T-helper 1 cell treated with Interleukin-12 subunit alpha and Interleukin-12 subunit beta and Interleukin-4 antibody, amounts not matched to agents 30 μg/mL and 1 μg/mL, for 36 hours (primary cell): Measurements from ENCODE around the gene YTHDF2.

Experiments
- H3K27ac Mint-ChIP-seq: one replicate; pipeline ENCODE4 v1.8.0; 2021; ENCODE audit warnings: mild to moderate bottlenecking, mixed read lengths
- H3K27me3 Mint-ChIP-seq: one replicate; pipeline ENCODE4 v1.8.0; 2021; ENCODE audit warnings: low read depth, mixed read lengths
- H3K36me3 Mint-ChIP-seq: one replicate; pipeline ENCODE4 v1.8.0; 2021; ENCODE audit warnings: low read depth, mixed read lengths
- H3K4me1 Mint-ChIP-seq: one replicate; pipeline ENCODE4 v1.8.0; 2021; ENCODE audit warnings: low read depth, mixed read lengths
- H3K4me3 Mint-ChIP-seq: one replicate; pipeline ENCODE4 v1.8.0; 2021; ENCODE audit warnings: mild to moderate bottlenecking, moderate library complexity, mixed read lengths
- H3K9me3 Mint-ChIP-seq: one replicate; pipeline ENCODE4 v1.8.0; 2021; ENCODE audit warnings: mixed read lengths

YTHDF2 gene

GRCh38 chr1:28803051-28803450 is 66.3 kb downstream of the YTHDF2 start:
- no peak overlapping the region for H3K27ac Mint-ChIP-seq
- no peaks in the 10 kb centered on the region for H3K36me3 Mint-ChIP-seq
- no peaks in the 10 kb centered on the region for H3K9me3 Mint-ChIP-seq
- no peak overlapping the region for H3K4me3 Mint-ChIP-seq
- peaks cover 5% of the 10 kb centered on the region for H3K27me3 Mint-ChIP-seq
- H3K4me1 Mint-ChIP-seq, result peaks cover 5% of the 10 kb centered on the region

DNA sequence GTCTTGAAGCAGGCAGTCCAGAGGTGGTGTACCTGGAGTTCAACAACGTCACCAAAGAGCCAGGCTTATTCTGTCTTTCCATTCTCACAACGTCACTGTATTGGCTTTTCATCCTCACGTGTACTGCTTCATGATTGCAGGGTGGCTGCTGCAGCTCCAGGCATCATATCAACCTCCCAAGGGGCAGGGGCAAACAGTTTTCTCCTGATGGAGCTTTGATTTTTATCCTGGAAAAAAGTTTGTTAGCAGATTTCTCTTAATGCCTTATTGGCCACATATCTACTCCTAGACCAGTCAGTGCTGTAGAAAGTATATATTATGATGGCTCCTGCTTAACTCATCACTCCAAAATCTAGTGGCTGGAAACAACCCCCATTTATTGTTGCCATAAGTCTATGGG is 66.9 kb downstream of the YTHDF2 start:
- Mint-ChIP-seq H3K9me3 (no peaks in the 10 kb centered on the region), H3K27ac (no peak overlapping the region), H3K27me3 (peaks cover 3% of the 10 kb centered on the region), H3K36me3 (no peaks in the 10 kb centered on the region), H3K4me1 (peaks cover 2% of the 10 kb centered on the region), H3K4me3 (no peak overlapping the region)

GRCh38 chr1:28804071-28804470 is 67.3 kb downstream of the YTHDF2 start:
- no peaks in the 10 kb centered on the region for H3K9me3 Mint-ChIP-seq
- H3K4me3 Mint-ChIP-seq, result no peak overlapping the region
- H3K4me1 Mint-ChIP-seq, result no peaks in the 10 kb centered on the region
- no peaks in the 10 kb centered on the region for H3K36me3 Mint-ChIP-seq
- no peak overlapping the region for H3K27ac Mint-ChIP-seq
- no peaks in the 10 kb centered on the region for H3K27me3 Mint-ChIP-seq

DNA sequence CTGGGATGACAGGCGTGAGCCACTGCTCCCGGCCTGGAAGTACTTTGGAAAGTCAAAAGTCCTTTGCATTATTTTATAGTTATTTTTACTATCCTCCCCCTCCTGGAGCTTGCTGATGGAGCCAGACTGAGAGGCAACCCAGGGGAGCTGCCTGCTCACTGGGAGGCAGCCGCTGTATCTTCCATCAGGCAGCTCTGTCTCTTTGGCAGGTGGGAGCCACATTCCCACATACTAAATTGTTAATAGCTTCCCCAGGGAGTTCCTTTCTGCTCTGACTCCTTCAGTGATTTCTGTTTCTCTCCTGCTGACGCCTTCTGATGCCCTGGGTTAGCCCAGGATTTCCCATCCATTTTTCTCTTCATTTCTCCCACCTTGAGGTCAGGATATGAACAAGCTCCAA is 70.3 kb downstream of the YTHDF2 start:
- H3K9me3 Mint-ChIP-seq, result no peaks in the 10 kb centered on the region
- H3K27me3 Mint-ChIP-seq, result peaks cover 21% of the 10 kb centered on the region
- no peak overlapping the region for H3K27ac Mint-ChIP-seq
- H3K4me3 Mint-ChIP-seq, result no peak overlapping the region
- H3K36me3 Mint-ChIP-seq, result no peaks in the 10 kb centered on the region
- H3K4me1 Mint-ChIP-seq, result no peaks in the 10 kb centered on the region

DNA sequence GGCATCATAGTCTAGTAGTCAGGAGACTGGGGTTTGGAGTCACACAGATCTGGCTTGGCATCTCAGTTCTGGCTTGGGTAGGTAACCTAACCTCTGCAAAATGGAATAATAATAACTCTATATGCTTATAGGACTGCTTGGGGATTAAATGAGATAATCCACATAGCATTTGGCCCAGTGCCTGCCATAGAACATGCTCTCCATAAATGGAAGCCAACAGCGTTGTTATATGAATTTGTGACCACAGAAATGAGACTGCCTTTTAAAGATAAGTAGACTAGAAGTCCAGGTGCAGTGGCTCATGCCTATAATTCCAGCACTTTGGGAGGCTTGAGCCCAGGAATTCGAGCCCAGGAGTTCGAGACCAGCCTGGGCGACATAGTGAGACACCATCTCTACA is 71.2 kb downstream of the YTHDF2 start:
- no peak overlapping the region for H3K27ac Mint-ChIP-seq
- H3K4me1 Mint-ChIP-seq, result no peaks in the 10 kb centered on the region
- H3K4me3 Mint-ChIP-seq, result no peak overlapping the region
- H3K9me3 Mint-ChIP-seq, result no peaks in the 10 kb centered on the region
- no peaks in the 10 kb centered on the region for H3K36me3 Mint-ChIP-seq
- peaks cover 27% of the 10 kb centered on the region for H3K27me3 Mint-ChIP-seq

GRCh38 chr1:28811369-28811765 is 74.6 kb downstream of the YTHDF2 start:
- H3K36me3 Mint-ChIP-seq, result no peaks in the 10 kb centered on the region

GRCh38 chr1:28811766-28812668 is 75.3 kb downstream of the YTHDF2 start, which contains the start of gene OPRD1:
Gene OPRD1, plus strand, starts transcription at chr1:28812170. Its CDS starts 214 bp downstream, at chr1:28812384.
- Mint-ChIP-seq H3K4me3 (no peak within 1 kb of the TSS), H3K27ac (no peak within 1 kb of the TSS), H3K27me3 (peaks cover 58% of the 10 kb centered on the region), H3K9me3 (no peaks in the 10 kb centered on the region), H3K36me3 (no peaks in the 10 kb centered on the region), H3K4me1 (no peaks in the 10 kb centered on the region)

More at GRCh38 chr1:28811369-28811765, 74.6 kb downstream of the YTHDF2 start:
- H3K27ac Mint-ChIP-seq, result no peak overlapping the region
- no peaks in the 10 kb centered on the region for H3K4me1 Mint-ChIP-seq
- no peaks in the 10 kb centered on the region for H3K9me3 Mint-ChIP-seq
- peaks cover 56% of the 10 kb centered on the region for H3K27me3 Mint-ChIP-seq
- no peak overlapping the region for H3K4me3 Mint-ChIP-seq

- no peaks in the 10 kb centered on the region for H3K4me1 Mint-ChIP-seq
- H3K27ac Mint-ChIP-seq, result no peak overlapping the region
- H3K4me3 Mint-ChIP-seq, result no peak overlapping the region
- H3K9me3 Mint-ChIP-seq, result no peaks in the 10 kb centered on the region
- no peaks in the 10 kb centered on the region for H3K36me3 Mint-ChIP-seq
- H3K27me3 Mint-ChIP-seq, result peaks cover 60% of the 10 kb centered on the region
Measured at GRCh38 chr1:28812669-28813468, 76.1 kb downstream of the YTHDF2 start.

GRCh38 chr1:28813931-28814465 is 77.3 kb downstream of the YTHDF2 start:
- Mint-ChIP-seq H3K27ac (no peak overlapping the region), H3K9me3 (no peaks in the 10 kb centered on the region), H3K27me3 (peaks cover 60% of the 10 kb centered on the region), H3K4me3 (no peak overlapping the region), H3K36me3 (no peaks in the 10 kb centered on the region), H3K4me1 (no peaks in the 10 kb centered on the region)

DNA sequence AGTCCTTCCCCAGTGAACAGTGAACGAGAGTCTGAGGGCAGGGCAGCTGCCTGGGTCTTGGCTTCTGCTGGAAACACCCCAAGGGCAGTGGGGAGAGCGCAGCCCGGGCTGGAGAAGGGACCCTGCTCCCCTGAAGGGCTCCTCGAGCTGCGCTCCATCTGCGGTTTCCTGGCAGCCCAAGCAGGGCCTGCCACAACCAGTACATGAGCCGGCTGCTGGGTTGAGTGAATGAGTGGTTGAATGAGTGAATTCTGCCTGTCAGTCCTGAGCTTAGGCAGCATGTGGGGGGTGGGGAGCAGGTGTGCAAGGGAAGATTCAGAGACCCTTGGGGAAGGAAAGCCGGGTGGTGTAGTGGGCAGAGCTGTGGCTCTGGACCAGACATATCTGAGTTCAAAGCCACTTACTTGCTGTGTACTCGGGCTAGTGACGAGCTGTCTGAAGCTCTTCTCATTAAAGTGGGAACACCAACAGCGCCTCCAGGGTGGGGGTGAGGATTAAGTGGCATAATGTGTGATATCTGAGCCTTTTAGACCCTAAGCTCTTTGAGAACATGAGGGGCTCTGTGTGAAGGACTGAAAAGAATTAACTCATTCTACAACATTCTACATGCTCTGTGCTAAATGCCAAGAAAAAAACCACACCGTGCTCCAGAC is 78.9 kb downstream of the YTHDF2 start:
- no peaks in the 10 kb centered on the region for H3K4me1 Mint-ChIP-seq
- H3K9me3 Mint-ChIP-seq, result no peaks in the 10 kb centered on the region
- no peaks in the 10 kb centered on the region for H3K36me3 Mint-ChIP-seq
- no peak overlapping the region for H3K4me3 Mint-ChIP-seq
- peaks cover 51% of the 10 kb centered on the region for H3K27me3 Mint-ChIP-seq
- no peak overlapping the region for H3K27ac Mint-ChIP-seq

GRCh38 chr1:28817133-28817532 is 80.4 kb downstream of the YTHDF2 start:
- H3K4me3 Mint-ChIP-seq, result no peak overlapping the region
- no peaks in the 10 kb centered on the region for H3K9me3 Mint-ChIP-seq
- H3K27me3 Mint-ChIP-seq, result peaks cover 40% of the 10 kb centered on the region
- H3K27ac Mint-ChIP-seq, result no peak overlapping the region
- no peaks in the 10 kb centered on the region for H3K36me3 Mint-ChIP-seq
- no peaks in the 10 kb centered on the region for H3K4me1 Mint-ChIP-seq

GRCh38 chr1:28819020-28819419 is 82.3 kb downstream of the YTHDF2 start:
- Mint-ChIP-seq H3K4me3 (no peak overlapping the region), H3K9me3 (no peaks in the 10 kb centered on the region), H3K27me3 (peaks cover 23% of the 10 kb centered on the region), H3K4me1 (no peaks in the 10 kb centered on the region), H3K27ac (no peak overlapping the region), H3K36me3 (no peaks in the 10 kb centered on the region)
